DMS53 (cell line): ENCODE results near the gene CAPN1.
"Not testable (repeated sequence)": the region's sequence is repeated elsewhere in the genome, so short reads cannot be mapped to it uniquely, and the experiment has no call there.

Experiments
- DNase-seq: peaks from one replicate; lab custom pipeline; 2025; lab: John Stamatoyannopoulos, UW

CAPN1 gene

GRCh38 chr11:65218446-65218845 is 36.7 kb downstream of the CAPN1 start:
- no peak for DNase-seq

- DNase-seq, result no peak
These were observed 38.1 kb downstream of the CAPN1 start for GRCh38 chr11:65219930-65220213.

DNA sequence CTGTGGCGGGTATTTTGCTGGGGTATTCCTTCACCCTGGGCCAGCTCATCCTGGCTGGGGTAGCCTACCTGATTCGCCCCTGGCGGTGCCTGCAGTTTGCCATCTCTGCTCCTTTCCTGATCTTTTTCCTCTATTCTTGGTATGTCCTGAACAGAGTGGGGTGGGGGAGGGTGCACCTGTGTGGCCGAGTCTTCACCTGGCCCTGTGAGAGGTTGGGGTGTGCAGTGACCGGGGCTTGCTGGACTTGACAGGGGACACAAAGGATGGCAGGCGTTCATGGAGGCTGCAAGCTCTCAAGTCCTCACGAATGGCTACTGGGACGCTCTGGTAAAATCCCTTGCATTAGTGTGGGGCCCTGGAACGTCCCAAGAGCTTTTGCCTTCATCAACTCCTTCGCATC is 39.3 kb downstream of the CAPN1 start:
- no peak for DNase-seq

GRCh38 chr11:65223011-65223410 is 41.3 kb downstream of the CAPN1 start:
- DNase-seq, result no peak

DNA sequence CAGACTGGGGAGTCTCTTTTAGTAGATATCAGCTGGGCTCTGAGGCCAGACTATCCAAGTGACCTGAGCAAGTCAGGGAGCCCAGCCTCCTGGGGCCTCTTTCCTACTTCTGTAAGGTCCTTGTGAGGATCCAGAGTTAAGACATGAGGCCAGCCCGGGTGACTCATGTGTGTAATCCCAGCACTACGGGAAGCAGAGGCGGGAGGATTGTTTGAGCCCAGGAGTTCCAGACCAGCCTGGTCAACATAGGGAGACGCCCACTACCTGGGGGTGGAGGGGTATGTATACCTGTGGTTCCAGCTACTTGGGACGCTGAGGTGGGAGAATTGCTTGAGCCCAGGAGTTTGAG is 43.2 kb downstream of the CAPN1 start:
- DNase-seq, result peak; percentile 51

DNA sequence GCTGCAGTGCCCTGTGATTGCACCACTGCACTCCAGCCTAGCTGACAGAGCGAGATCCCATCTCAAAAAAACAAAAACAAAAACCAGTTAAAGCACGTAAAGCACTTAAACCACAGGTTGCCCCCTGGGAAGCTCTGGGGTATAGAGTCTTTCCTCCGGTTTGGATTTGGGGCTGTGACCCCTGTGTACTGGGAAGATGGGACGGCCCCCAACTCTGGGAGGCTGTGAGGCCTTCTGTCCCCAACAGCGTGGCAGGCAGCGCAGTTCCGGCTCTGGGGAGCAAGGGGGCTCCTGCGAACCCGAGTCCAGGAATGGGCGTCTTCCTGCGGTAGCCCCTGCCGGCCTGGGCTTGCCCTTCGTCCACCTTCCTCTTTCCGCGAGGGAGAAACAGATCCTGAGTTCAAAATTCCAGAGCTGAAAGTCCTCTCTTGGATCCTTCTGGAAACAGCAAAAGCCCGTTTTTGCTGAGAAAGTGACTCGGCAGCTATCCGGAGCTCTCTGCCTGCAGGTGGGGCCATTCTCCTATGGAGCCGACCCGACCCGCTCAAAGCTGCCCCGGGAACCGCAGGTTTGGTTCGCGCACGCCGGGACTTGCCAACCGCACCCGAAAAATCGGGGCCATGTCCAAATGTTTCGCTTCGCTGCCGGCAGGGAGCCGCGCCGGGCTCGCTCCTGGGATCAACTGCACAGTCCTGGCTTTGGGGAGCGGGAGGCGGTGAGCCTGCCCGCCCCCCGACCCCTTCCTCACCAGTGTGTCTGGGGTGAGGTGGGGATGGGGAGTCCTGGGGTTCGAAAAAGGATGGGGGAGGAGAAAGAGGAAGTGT is 43.8 kb downstream of the CAPN1 start:
- peak; percentile 80 for DNase-seq

GRCh38 chr11:65226103-65226442 is 44.3 kb downstream of the CAPN1 start:
- no peak for DNase-seq

- no peak for DNase-seq
These were observed 46.2 kb downstream of the CAPN1 start for GRCh38 chr11:65227879-65228278.

GRCh38 chr11:65236194-65237059 is 54.7 kb downstream of the CAPN1 start:
- no peak for DNase-seq

- DNase-seq, result not testable (repeated sequence)
These were observed 56.6 kb downstream of the CAPN1 start for GRCh38 chr11:65238302-65238701.

- no peak for DNase-seq
These were observed 59.4 kb downstream of the CAPN1 start for GRCh38 chr11:65241134-65241533.

DNA sequence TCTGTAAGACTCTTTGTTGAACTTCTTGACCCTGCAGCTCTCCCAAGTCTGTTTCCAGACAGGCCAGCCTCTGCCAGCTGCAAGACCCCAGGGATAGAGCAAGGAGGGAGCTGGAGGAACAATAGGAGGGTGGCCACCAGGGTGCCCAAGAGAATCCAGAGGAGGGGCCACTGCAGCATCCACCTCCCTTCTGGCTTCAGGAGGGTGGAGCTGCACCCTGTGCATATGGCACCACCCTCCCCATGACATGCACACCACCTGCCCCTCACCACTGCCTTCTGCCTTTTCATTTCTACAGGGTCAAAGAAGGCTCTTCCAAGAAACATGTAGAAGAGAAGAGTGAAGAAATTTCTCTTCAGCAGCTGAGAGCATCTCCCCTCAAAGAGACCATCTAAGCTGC is 60.0 kb downstream of the CAPN1 start:
- DNase-seq, result no peak

DNA sequence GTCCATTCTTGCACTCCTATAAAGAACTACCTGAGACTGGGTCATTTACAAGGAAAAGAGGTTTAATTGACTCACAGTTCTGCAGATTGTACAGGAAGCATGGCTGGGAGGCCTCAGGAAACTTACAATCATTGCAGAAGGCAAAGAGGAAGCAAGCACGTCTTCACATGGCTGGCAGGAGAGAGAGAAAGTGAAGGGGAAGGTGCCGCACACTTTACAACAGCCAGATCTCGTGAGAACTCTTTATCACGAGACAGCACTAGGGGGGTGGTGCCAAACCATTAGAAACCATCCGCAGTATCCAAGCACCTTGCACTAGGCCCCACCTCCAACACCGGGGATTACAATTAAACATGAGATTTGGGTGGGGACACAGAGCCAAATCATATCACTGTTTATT is 60.7 kb downstream of the CAPN1 start:
- DNase-seq, result peak; percentile 69

GRCh38 chr11:65243797-65244196 is 62.1 kb downstream of the CAPN1 start:
- DNase-seq, result no peak

DNA sequence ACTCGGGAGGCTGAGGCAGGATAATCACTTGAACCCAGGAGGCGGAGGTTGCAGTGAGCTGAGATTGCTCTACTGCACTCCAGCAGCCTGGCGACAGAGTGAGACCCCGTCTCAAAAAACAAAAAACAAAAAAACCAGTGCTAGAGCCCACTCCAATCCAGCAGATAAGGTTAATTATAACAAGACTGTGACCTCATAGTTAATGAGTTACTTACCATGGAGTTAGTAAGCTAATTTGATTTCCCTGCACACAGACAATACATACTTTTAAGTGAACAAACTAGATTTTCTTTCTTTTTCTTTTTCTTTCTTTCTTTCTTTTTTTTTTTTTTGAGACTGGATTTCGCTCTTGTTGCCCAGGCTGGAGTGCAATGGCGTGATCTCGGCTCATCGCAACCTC is 63.3 kb downstream of the CAPN1 start:
- DNase-seq, result not testable (repeated sequence)

DNA sequence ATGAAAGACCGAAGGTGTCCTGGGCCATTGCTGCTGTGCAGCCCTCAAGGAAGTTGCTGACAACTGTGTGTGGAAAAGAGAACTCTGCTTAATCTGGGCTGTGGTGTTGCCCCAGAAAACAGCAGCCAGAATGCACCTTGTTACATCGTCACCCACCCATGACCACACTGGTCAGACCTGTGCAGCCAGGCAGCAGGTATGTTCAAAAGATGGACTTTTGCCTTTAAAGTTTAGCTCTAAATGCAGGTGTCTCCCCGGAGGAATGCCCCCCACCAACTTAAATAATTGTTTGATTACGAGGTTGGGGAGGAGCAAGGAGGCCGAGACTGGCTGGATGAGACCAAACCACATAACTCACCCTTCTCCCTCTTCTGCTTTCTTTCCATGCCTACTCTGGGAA is 64.8 kb downstream of the CAPN1 start:
- DNase-seq, result peak; percentile 44

- DNase-seq, result not testable (repeated sequence)
These were observed 66.5 kb downstream of the CAPN1 start for GRCh38 chr11:65248184-65248710.

GRCh38 chr11:65251476-65251875 is 69.7 kb downstream of the CAPN1 start:
- DNase-seq, result no peak

- DNase-seq, result no peak
These were observed 73.0 kb downstream of the CAPN1 start for GRCh38 chr11:65254724-65255123.

DNA sequence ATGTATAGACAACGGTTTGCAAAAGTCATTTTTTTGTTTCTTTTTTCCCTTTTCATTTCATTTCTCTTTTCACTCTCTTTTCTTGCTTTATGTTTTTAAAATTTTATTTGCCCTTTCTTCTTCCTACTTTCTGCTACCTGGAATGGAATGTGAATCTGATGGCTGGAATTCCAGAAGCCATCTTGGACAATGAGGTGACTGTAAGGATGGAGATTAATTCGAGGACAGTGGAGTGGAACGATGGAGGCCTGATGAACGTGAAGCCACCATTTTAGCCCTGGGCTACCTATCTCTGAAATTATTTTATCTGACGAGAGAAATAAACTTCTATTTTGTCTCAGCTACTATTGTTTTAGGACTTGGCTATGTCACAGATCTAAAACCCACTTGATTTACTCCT is 77.3 kb downstream of the CAPN1 start:
- DNase-seq, result no peak

DNA sequence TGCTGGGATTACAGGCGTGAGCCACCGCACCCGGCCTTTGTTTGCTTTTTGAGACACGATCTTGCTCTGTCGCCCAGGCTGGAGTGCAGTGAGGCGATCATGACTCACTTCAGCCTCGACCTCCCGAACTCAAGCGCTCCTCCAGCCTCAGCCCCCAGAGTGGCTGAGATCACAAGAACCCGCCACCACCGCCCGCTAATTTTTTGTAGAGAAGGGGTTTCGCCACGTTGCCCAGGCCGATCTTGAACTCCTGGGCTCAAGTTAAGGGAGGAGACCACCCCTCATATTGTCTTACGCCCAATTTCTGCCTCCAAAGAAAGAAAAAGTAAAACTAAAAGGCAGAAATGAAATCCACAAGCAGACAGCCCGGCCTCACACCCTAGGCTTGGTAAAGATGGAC is 78.6 kb downstream of the CAPN1 start:
- DNase-seq, result no peak

DNA sequence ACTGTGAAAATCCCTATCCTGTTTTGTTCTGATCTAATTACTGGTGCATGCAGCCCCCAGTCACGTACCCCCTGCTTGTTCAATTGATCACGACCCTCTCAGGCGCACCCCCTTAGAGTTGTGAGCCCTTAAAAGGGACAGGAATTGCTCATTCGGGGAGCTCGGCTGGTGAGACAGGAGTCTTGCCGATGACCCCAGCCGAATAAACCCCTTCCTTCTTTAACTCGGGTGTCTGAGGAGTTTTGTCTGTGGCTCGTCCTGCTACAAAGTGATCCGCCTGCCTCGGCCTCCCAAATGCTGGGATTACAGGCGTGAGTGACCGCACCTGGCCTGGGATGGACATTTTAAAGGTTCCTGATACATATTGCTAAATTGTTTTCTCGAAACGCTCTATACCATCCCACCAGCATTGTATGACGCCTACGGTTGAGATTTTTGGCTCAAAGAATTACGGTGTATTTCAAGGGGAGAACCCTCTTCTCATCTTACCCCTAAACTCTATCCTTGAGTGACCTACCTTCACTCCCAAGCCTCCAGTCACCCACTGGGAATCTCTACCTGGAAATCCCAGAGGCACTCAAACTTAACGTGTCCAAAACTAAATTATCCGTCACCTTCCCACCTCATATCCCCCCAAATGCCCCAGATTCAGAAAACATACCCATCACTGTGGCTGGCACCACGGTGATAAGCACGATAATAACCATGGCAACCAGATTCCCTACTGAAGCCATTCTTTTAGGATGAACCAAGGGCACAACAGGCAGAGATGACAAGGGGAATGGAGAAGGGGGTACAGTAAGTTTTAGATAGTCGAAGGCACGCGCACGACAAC is 79.2 kb downstream of the CAPN1 start:
- no peak for DNase-seq
